Progenitor cell of endocrine pancreas (in vitro differentiated cells): ENCODE results near the gene BHLHE23. TPM values are rescaled to one million over a fixed set of nuclear protein-coding genes. Genes with fewer than 3 reads are reported as not detected.

Experiments used
- DNase-seq: peaks from one replicate; pipeline ENCODE4 v3.0.0; 2021; ENCODE audit warnings: low spot score; ENCODE audit not compliant: unreplicated experiment
- H3K27ac Mint-ChIP-seq: 2 replicates; pipeline ENCODE4 v1.8.0; 2021; ENCODE audit warnings: mild to moderate bottlenecking, moderate library complexity, mixed read lengths
- H3K27me3 Mint-ChIP-seq: 2 replicates; pipeline ENCODE4 v1.8.0; 2021; ENCODE audit warnings: mixed read lengths
- H3K36me3 Mint-ChIP-seq: 2 replicates; pipeline ENCODE4 v1.8.0; 2022; ENCODE audit warnings: mixed read lengths; ENCODE audit not compliant: insufficient read depth
- H3K4me1 Mint-ChIP-seq: 2 replicates; pipeline ENCODE4 v1.8.0; 2021; ENCODE audit warnings: low read depth, mixed read lengths
- H3K4me3 Mint-ChIP-seq: 2 replicates; pipeline ENCODE4 v1.8.0; 2021; ENCODE audit warnings: low read depth, mild to moderate bottlenecking, moderate library complexity, mixed read lengths
- H3K9me3 Mint-ChIP-seq: 2 replicates; pipeline ENCODE4 v1.8.0; 2021; ENCODE audit warnings: low read depth, mixed read lengths
- total RNA-seq: library from RNA; stranded (reverse); gene quantifications from 2 replicates; pipeline ENCODE4 v1.2.1, GENCODE V29; 2021
- TF ChIP-seq, protein P1 (sequence below): fragments of 200-600 bp; sonication (generic); IDR thresholded peaks from one replicate; pipeline ENCODE4 v1.5.0; 2021; ENCODE audit warnings: antibody characterized with exemption, mild to moderate bottlenecking; ENCODE audit not compliant: unreplicated experiment

BHLHE23 gene
- total RNA-seq, 1 donor from 2014 or later, result not detected

DNA sequence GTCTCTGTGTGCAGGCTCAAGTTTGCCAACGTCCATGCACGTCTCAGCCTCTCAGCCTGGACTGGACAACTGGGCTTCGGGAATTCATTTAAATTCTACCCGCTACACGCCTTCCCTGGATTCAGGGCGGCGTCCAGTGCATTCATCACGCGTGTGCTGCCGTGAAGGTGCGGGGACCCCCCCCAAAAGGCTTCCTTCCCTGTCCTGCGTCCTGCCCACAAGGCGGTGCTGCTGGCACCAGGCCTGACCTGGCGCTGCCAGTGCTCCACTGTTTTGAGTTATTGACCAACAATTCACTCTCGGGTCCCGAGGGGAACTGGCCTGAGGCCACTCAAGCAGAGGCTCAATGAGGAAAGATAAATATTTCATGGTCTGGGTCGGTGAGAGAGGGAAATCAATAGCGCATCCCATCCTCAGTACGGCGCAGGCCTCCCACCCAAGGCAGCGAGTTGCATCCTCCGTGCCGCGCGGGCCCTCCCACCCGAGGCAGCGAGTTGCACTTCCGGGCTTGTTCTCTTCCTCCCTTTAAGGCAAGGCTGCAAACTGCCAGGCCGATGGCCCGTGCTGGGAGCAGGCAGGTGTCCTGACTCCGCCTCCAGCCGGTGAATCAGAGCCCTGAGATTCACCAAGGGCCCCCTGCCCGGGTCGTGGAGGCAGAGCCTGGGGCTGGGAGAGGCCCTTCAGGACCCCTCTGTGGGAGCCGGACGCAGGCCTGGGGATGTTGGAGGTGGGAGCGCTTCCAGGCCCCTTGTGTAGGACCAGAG, 22.8 kb upstream of the BHLHE23 start:
- H3K27me3 Mint-ChIP-seq, result peaks cover 42% of the 10 kb centered on the region
- TF ChIP-seq, protein P1, sequence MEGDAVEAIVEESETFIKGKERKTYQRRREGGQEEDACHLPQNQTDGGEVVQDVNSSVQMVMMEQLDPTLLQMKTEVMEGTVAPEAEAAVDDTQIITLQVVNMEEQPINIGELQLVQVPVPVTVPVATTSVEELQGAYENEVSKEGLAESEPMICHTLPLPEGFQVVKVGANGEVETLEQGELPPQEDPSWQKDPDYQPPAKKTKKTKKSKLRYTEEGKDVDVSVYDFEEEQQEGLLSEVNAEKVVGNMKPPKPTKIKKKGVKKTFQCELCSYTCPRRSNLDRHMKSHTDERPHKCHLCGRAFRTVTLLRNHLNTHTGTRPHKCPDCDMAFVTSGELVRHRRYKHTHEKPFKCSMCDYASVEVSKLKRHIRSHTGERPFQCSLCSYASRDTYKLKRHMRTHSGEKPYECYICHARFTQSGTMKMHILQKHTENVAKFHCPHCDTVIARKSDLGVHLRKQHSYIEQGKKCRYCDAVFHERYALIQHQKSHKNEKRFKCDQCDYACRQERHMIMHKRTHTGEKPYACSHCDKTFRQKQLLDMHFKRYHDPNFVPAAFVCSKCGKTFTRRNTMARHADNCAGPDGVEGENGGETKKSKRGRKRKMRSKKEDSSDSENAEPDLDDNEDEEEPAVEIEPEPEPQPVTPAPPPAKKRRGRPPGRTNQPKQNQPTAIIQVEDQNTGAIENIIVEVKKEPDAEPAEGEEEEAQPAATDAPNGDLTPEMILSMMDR, result no peak
- H3K4me1 Mint-ChIP-seq, result peaks cover 6% of the 10 kb centered on the region
- no peak for DNase-seq
- no peak overlapping the region for H3K27ac Mint-ChIP-seq
- no peak overlapping the region for H3K4me3 Mint-ChIP-seq
- H3K9me3 Mint-ChIP-seq, result no peaks in the 10 kb centered on the region
- H3K36me3 Mint-ChIP-seq, result no peaks in the 10 kb centered on the region

DNA sequence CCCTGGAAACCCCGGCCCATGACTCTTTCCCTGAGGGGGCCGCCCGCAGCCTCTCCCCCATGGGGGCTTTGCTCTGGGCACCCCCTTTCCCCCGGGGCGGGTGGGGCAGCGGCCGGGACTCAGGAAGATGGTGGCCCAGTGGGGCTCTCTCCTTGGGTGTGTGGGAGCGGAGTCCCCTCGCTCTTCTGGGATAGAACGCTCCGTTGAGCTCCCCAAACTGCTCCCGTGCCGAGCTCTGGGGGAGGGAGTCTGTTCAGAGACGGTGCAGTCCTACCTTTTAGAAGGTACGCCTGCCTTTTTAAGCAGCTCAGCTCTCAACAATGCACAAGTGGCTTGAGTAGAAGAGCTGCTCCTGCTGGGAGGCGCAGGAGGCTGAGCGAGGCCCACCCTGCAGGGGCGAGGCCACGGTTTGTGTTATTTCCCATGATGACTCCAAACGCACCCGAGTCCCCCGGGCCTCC, 21.7 kb upstream of the BHLHE23 start:
- H3K4me1 Mint-ChIP-seq, result peaks cover 6% of the 10 kb centered on the region
- no peaks in the 10 kb centered on the region for H3K9me3 Mint-ChIP-seq
- H3K36me3 Mint-ChIP-seq, result no peaks in the 10 kb centered on the region
- no peak overlapping the region for H3K4me3 Mint-ChIP-seq
- H3K27ac Mint-ChIP-seq, result no peak overlapping the region
- TF ChIP-seq, protein P1, result no peak
- no peak for DNase-seq
- H3K27me3 Mint-ChIP-seq, result peaks cover 38% of the 10 kb centered on the region

DNA sequence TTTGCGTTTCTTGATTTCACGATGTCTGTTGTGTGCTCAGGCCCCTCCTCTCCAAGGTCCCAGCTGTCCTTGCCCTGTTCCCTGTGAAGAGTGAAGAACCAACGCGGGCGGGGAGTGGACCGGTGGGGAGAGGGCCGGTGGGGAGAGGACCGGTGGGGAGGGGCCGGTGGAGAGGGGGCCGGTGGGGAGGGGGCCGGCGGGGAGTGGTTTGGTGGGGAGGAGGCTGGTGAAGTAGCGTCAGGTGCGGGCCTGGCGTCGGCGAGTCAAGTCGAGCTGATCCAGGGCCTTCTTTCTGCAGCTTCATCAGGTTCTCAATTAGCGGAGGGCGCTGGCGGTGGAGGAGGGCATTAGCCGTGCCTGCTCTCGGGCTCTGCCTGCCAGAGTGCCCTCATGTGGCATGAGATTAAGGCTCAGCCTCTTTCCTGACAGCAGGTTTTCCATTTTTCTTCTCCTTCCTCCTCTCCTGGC, 21.2 kb upstream of the BHLHE23 start:
- H3K27me3 Mint-ChIP-seq, result peaks cover 38% of the 10 kb centered on the region
- H3K4me1 Mint-ChIP-seq, result peaks cover 3% of the 10 kb centered on the region
- no peak overlapping the region for H3K27ac Mint-ChIP-seq
- no peaks in the 10 kb centered on the region for H3K36me3 Mint-ChIP-seq
- no peak overlapping the region for H3K4me3 Mint-ChIP-seq
- DNase-seq, result no peak
- H3K9me3 Mint-ChIP-seq, result no peaks in the 10 kb centered on the region
- TF ChIP-seq, protein P1, result no peak

DNA sequence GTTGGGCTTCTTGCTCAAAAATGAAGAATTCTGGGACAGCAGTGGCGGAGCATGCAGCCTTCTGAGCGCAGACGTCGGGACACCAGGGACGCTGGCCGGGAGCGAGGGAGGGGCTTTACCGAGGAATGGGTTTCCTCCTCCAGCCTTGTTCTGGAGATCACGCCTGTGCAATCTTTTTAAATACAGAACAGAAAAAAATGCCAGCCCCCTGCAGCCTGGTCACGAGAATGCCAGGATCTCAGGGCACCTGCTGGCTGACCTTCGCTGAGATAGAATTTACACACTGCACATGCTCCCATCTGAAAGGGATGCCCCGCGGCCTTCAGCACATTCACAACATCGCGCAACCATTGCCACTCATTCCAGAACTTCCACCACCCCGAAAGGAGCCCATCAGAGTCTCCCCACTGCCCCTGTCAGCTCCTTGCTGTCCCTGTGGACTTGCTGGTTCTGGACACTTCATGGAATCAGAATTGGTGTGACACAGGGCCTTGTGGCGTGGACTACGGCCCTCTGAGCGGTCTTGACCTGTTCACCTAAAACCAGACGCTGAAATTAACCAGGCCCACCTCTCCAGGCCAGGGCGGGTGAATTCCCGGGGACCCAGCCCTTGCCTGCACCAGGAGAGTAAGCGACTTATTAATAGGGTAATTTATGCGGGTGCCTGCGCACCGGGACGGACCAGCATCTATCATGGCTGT, 20.6 kb upstream of the BHLHE23 start:
- no peak for DNase-seq
- Mint-ChIP-seq H3K36me3 (no peaks in the 10 kb centered on the region), H3K27me3 (peaks cover 32% of the 10 kb centered on the region), H3K9me3 (no peaks in the 10 kb centered on the region), H3K4me3 (no peak overlapping the region), H3K4me1 (no peaks in the 10 kb centered on the region), H3K27ac (no peak overlapping the region)
- TF ChIP-seq, protein P1, result no peak

DNA sequence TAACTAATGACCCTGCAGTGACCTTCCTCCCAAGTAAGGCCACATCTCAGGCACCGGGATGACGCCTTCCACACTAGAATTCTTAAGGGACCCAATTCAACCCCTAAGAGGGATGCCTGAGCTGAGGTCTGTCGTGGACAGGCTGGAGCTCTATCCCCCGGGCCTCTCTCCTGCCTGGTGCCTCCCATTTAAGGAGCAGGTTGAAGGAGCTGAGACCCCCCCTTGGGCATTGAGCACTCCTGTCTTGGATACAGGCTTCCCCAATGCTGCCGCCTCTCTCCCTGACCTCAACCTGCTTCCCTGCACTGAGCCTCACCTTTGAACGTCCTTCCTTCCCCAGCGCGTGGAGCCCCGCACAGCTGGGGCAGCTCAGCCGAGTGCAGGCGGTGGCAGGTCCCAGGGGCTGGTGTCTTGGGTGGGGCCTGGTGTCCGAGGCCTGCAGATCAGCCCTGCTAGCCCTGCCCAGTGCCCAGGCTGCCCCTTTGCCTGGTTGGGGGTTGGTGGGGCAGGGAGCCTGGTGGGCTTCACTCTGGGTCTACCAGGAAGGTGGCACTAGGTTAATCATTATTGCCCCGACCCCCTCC, 19.9 kb upstream of the BHLHE23 start:
- H3K36me3 Mint-ChIP-seq, result no peaks in the 10 kb centered on the region
- no peaks in the 10 kb centered on the region for H3K4me1 Mint-ChIP-seq
- H3K27ac Mint-ChIP-seq, result no peak overlapping the region
- H3K27me3 Mint-ChIP-seq, result peaks cover 26% of the 10 kb centered on the region
- no peaks in the 10 kb centered on the region for H3K9me3 Mint-ChIP-seq
- no peak overlapping the region for H3K4me3 Mint-ChIP-seq
- TF ChIP-seq, protein P1, result no peak
- no peak for DNase-seq
